Activated naive CD8-positive, alpha-beta T cell (primary cell): ENCODE measurements around the gene TMEM234.

Experiments used
- H3K27ac Mint-ChIP-seq: one replicate; pipeline ENCODE4 v1.8.0; 2021; ENCODE audit warnings: mixed read lengths
- H3K27me3 Mint-ChIP-seq: one replicate; pipeline ENCODE4 v1.8.0; 2021; ENCODE audit warnings: mixed read lengths
- H3K36me3 Mint-ChIP-seq: one replicate; pipeline ENCODE4 v1.8.0; 2021; ENCODE audit warnings: mixed read lengths
- H3K4me1 Mint-ChIP-seq: one replicate; pipeline ENCODE4 v1.8.0; 2021; ENCODE audit warnings: low read depth, mixed read lengths
- H3K4me3 Mint-ChIP-seq: one replicate; pipeline ENCODE4 v1.8.0; 2021; ENCODE audit warnings: mild to moderate bottlenecking, mixed read lengths
- H3K9me3 Mint-ChIP-seq: one replicate; pipeline ENCODE4 v1.8.0; 2021; ENCODE audit warnings: low read depth, mixed read lengths

The TMEM234 gene

DNA sequence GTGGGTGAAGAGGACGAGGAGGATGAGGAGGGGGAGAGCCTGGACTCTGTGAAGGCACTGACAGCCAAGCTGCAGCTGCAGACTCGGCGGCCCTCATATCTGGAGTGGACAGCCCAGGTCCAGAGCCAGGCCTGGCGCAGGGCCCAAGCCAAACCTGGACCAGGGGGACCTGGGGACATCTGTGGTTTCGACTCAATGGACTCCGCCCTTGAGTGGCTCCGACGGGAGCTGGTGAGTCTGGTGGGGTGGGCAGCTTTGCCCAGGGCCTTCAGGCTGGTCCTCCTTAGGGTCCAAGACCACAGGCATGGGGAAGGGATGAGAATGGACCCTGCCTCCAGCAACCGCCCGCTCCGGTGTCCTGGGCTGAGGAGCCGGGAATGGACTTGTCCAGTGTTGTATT lies 25.3 kb upstream of the TMEM234 start:
- H3K36me3 Mint-ChIP-seq: peaks cover 2% of the 10 kb centered on the region
- H3K27me3 Mint-ChIP-seq: no peaks in the 10 kb centered on the region
- no peaks in the 10 kb centered on the region for H3K9me3 Mint-ChIP-seq
- no peak overlapping the region for H3K4me3 Mint-ChIP-seq
- peaks cover 55% of the 10 kb centered on the region for H3K4me1 Mint-ChIP-seq
- H3K27ac Mint-ChIP-seq: peak overlapping the region; percentile 95

DNA sequence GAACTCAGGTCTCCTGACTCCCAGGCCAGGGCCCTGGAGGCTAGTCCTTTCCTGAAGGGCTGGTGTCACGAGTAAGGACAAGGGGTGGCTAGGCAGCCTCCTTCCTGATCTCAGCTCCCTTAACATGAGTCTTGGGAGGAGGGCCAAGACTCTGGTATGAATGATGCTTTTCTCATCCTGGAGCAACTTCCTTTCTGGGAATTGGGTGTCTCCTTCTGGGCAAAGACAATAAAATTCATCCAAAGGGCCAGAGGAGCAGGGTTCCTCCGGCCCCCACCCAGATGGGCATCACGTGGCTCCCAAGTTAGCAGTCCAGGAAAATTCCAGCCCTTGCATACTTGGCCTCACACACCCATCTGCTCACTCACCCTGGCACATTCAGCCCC lies 24.7 kb upstream of the TMEM234 start, which contains the start of gene FAM167B:
Gene FAM167B (plus strand): TSS at position 335 of the 386 bp plus-strand sequence. CDS start 200 bp downstream, outside the sequence.
- H3K27me3 Mint-ChIP-seq: no peaks in the 10 kb centered on the region
- H3K4me3 Mint-ChIP-seq: peak within 1 kb of the TSS; percentile 69
- H3K4me1 Mint-ChIP-seq: peaks cover 53% of the 10 kb centered on the region
- peaks cover 2% of the 10 kb centered on the region for H3K36me3 Mint-ChIP-seq
- peak within 1 kb of the TSS; percentile 95 for H3K27ac Mint-ChIP-seq
- H3K9me3 Mint-ChIP-seq: no peaks in the 10 kb centered on the region

GRCh38 chr1:32242341-32242851 lies 20.2 kb upstream of the TMEM234 start:
- Mint-ChIP-seq H3K36me3 (no peaks in the 10 kb centered on the region), H3K27ac (no peak overlapping the region), H3K4me3 (peak overlapping the region; percentile 35), H3K4me1 (peaks cover 24% of the 10 kb centered on the region), H3K9me3 (no peaks in the 10 kb centered on the region), H3K27me3 (no peaks in the 10 kb centered on the region)

- Mint-ChIP-seq H3K4me1 (peaks cover 15% of the 10 kb centered on the region), H3K4me3 (peak overlapping the region; percentile 87), H3K36me3 (peaks cover under 1% of the 10 kb centered on the region), H3K27me3 (no peaks in the 10 kb centered on the region), H3K27ac (peak overlapping the region; percentile 22), H3K9me3 (no peaks in the 10 kb centered on the region)
Observed at GRCh38 chr1:32241001-32241763, 19.0 kb upstream of the TMEM234 start.

DNA sequence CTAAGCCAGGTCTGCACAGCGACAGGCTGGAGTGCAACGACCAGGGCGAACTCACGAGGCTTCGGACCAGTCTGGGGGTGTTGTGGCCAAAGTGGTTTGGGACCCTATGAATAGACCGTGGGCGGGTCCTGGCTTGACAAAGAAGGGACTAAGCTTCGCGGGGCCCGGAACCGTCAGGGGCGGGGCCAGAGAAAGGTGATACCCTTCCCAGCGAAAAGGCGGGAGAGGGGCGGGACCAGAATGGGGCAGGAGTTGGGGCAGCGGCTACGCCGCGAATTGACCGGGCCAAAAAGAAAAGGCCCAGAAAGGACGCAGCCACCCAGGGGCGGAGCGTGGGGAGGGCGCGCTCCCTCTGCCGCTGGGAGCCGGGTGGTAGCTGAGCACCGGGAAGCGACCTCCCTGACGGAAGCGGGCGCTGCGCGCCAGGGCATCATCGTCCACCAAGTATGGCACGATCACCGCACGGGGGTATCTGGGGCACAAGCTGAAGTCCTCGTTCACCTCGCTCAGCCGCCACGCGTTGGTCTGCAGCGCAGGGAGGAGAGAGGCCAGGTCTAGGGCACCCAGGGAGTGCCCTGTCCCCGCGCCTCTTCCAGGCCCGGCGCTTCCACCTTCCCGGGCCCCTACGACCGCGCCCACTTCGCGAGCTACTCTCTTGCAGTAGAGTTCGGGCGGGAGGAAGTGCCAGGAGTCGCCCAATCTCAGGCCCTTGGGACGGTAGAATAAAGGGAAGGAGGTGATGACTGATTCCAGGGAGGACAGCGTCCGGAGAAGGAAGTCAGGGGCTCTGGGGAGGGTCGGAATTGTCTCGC lies 18.2 kb upstream of the TMEM234 start:
- H3K9me3 Mint-ChIP-seq: no peaks in the 10 kb centered on the region
- peak overlapping the region; percentile 87 for H3K4me3 Mint-ChIP-seq

DNA sequence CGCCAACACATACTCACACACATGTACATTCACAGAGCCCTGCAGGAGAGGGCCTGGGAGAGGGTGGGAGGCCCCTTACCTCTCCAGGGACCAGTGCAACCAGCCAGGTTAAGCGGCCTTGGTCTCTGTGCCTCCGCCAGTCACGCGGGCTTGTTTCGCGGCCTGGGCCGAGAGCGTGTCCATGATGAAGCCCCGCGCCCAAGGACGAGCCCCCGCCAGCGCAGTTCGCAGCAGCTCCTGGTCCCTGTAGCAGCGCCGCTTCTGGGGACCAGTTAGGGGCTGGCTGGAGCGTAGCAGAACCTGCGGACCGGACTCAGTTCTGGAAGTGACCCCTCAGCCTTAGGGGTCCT lies 17.6 kb upstream of the TMEM234 start:
- Mint-ChIP-seq H3K4me1 (peaks cover 11% of the 10 kb centered on the region), H3K36me3 (peaks cover 2% of the 10 kb centered on the region), H3K4me3 (peak overlapping the region; percentile 87), H3K9me3 (no peaks in the 10 kb centered on the region), H3K27ac (no peak overlapping the region), H3K27me3 (no peaks in the 10 kb centered on the region)

More for the DNA sequence above, 18.2 kb upstream of the TMEM234 start:
- Mint-ChIP-seq H3K4me1 (peaks cover 11% of the 10 kb centered on the region), H3K27ac (no peak overlapping the region), H3K36me3 (peaks cover 2% of the 10 kb centered on the region), H3K27me3 (no peaks in the 10 kb centered on the region)

GRCh38 chr1:32239337-32239736 lies 17.2 kb upstream of the TMEM234 start:
- H3K27me3 Mint-ChIP-seq: no peaks in the 10 kb centered on the region
- no peak overlapping the region for H3K27ac Mint-ChIP-seq
- peaks cover 2% of the 10 kb centered on the region for H3K36me3 Mint-ChIP-seq
- H3K4me1 Mint-ChIP-seq: peaks cover 11% of the 10 kb centered on the region
- H3K4me3 Mint-ChIP-seq: peak overlapping the region; percentile 87
- no peaks in the 10 kb centered on the region for H3K9me3 Mint-ChIP-seq

- no peaks in the 10 kb centered on the region for H3K9me3 Mint-ChIP-seq
- H3K27ac Mint-ChIP-seq: no peak overlapping the region
- H3K27me3 Mint-ChIP-seq: no peaks in the 10 kb centered on the region
- H3K4me1 Mint-ChIP-seq: no peaks in the 10 kb centered on the region
- H3K36me3 Mint-ChIP-seq: peaks cover 8% of the 10 kb centered on the region
- H3K4me3 Mint-ChIP-seq: no peak overlapping the region
Observed at GRCh38 chr1:32234792-32235191, 12.6 kb upstream of the TMEM234 start.

GRCh38 chr1:32232558-32233304 lies 10.6 kb upstream of the TMEM234 start:
- Mint-ChIP-seq H3K9me3 (no peaks in the 10 kb centered on the region), H3K27me3 (no peaks in the 10 kb centered on the region), H3K4me1 (no peaks in the 10 kb centered on the region), H3K4me3 (no peak overlapping the region), H3K27ac (no peak overlapping the region), H3K36me3 (peaks cover 11% of the 10 kb centered on the region)

DNA sequence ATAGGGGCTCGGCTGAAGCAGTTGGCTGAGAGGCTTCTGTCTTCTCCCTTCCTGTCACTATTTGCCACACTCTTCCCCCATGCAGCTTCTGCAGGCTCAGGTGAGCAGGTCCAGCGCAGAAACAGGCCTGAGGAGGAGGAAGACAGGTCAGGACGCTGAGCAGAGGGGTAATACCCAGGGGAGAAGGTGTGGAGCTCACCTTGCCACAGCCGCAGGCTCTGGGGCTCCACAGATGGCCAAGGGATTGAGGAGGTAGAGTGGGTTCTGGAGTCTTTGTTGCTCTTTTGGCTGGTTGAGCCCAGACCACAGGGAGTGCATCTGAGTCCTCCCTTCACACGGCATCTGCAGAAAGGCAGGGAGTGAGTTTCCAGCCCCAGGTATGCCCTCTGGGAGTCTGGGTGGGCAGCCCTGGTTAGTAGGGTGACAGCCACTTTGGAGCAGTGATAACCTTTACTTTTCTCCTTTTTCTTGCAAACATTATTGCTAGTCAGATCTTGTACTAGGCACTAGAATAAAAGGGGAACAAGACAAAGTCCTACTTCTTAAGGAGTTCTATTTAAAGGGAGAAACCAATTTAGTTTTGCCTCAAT lies 9.8 kb upstream of the TMEM234 start:
- no peak overlapping the region for H3K27ac Mint-ChIP-seq
- no peaks in the 10 kb centered on the region for H3K27me3 Mint-ChIP-seq
- H3K36me3 Mint-ChIP-seq: peaks cover 11% of the 10 kb centered on the region
- no peaks in the 10 kb centered on the region for H3K9me3 Mint-ChIP-seq
- no peak overlapping the region for H3K4me3 Mint-ChIP-seq
- no peaks in the 10 kb centered on the region for H3K4me1 Mint-ChIP-seq

- Mint-ChIP-seq H3K9me3 (no peaks in the 10 kb centered on the region), H3K27ac (peak overlapping the region; percentile 22), H3K36me3 (peaks cover 11% of the 10 kb centered on the region), H3K4me1 (peaks cover 13% of the 10 kb centered on the region), H3K4me3 (no peak overlapping the region), H3K27me3 (no peaks in the 10 kb centered on the region)
Observed at GRCh38 chr1:32228771-32229170, 6.6 kb upstream of the TMEM234 start.

DNA sequence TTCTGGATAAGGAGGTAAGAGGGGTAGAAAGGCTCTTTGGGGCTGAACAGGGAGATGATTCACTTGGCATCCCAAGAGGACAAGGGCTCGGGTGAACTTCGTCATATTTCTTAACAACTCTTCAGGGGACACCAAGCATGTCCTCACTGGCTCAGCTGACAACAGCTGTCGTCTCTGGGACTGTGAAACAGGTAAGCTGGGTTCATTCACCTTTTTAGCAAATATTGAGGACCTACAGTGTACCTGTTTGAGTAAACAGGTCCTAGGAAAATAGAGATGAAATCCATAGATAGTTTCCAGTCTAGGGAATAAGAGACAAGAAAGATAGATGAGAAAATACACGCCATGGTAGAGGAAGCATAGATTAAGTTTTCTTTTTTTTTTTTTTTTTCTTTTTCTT lies 2.1 kb upstream of the TMEM234 start:
- Mint-ChIP-seq H3K9me3 (no peaks in the 10 kb centered on the region), H3K27ac (peak overlapping the region; percentile 85), H3K36me3 (peaks cover 5% of the 10 kb centered on the region), H3K4me3 (peak overlapping the region; percentile 97), H3K4me1 (peaks cover 31% of the 10 kb centered on the region), H3K27me3 (no peaks in the 10 kb centered on the region)

DNA sequence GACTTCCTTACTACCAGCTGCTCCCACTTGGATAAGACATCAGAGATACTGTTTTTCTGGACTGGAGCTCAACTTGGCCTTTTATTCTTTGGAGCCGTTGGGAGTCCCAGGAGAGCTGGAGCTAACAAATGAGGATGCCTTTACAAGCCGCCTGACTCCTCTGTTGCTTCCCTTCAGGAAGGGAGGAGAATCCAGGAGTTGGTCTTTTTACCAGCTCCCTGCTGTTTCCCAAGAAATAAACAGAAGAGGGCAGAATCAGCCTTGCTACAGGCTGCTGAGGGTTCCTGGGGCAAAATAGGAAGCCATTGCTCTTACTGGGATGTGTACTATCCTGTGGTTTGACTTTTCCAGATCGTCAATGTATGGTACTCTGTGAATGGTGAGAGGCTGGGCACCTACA lies 1.5 kb upstream of the TMEM234 start:
- Mint-ChIP-seq H3K4me1 (peaks cover 32% of the 10 kb centered on the region), H3K9me3 (no peaks in the 10 kb centered on the region), H3K27me3 (no peaks in the 10 kb centered on the region), H3K4me3 (peak overlapping the region; percentile 97), H3K27ac (peak overlapping the region; percentile 98), H3K36me3 (peaks cover 4% of the 10 kb centered on the region)

DNA sequence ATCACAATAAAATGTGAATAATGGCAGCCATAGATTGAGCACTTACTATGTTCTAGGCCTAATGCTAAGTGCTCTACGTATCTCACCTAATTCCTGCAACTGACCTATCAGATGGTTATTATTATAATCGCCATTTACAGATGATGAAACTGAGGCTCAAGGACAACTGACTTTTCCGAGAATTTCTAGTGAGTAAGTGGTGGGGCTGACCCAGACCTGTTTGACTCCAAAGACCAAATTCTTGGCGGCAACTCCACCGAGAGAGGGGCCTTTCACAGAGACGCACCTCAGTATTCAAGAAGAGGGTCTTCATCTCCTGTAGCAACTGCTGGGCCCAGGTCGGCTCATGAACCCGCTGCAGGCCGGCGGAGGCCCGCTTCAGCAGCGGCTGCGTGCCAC lies 573 bp downstream of the TMEM234 start:
- Mint-ChIP-seq H3K27ac (peak overlapping the region; percentile 70), H3K27me3 (no peaks in the 10 kb centered on the region), H3K4me1 (peaks cover 32% of the 10 kb centered on the region), H3K36me3 (peaks cover 2% of the 10 kb centered on the region), H3K4me3 (peak overlapping the region; percentile 97), H3K9me3 (no peaks in the 10 kb centered on the region)
